Stimulated activated CD4-positive, alpha-beta T cell treated with anti-CD3 and anti-CD28 coated beads, Interleukin-12 subunit alpha, Interleukin-12 subunit beta, amount 100 ng/mL, for 4 hours (primary cell): ENCODE measurements around the gene BICRA.
"Not testable (repeated sequence)": the region's sequence is repeated elsewhere in the genome, so short reads cannot be mapped to it uniquely, and the experiment has no call there.

ENCODE experiments used
- DNase-seq: peaks from one replicate; pipeline ENCODE4 v3.0.0-alpha.2; 2020

The BICRA gene

DNA sequence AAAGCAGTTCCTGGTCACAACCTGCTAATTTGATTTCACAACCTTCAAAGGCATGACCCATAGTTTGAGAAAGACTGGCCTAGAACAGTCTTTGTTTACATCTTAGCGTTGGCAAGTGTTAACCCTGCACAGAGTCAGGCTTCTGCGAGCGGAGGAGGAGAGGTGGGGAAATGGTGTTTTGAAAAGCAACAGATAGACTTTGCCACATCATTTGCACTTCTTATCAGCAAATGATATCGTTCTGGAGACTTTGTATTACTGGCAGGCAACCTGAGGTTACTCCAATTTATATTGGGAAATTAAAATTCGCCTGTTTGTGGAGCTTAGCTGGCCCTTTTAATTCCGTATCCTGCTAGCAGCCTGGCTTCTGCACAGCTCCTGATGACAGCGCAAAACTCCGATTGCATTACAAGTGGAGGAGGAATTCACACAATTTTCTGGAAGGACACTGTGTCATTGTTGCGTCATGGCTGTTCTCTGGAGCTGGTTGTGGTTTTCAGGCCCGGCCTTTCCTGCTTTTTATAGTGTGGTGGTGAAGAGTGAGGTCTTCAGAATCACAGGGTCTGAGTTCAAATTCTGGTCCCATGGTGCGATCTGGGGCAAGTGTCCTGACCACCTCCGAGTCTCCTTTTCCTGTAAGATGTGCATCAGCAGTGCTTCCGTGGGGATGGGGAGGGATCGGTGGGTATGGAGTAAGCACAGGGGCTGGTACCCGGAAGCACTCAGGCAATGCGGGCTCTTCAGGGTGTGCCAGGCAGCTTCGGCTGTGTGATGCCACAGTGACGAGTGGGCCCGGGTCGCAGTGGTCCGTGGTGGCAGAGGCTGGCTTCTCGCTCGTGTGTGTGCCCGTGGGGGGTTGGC lies 55.2 kb downstream of the BICRA start:
- DNase-seq: no peak

DNA sequence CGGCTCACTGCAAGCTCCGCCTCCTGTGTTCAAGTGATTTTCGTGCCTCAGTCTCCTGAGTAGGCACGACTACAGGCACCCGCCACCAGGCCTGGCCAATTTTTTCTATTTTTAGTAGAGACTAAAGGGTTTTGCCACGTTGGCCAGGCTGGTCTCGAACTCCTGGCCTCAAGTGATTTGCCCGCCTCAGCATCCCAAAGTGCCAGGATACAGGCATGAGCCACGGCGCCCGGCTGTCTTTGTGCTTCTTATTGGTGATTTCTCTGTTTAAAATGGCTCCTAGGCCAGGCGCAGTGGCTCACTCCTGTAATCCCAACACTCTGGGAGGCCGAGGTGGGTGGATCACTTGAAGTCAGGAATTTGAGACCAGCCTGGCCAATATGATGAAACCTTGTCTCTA lies 59.6 kb downstream of the BICRA start:
- not testable (repeated sequence) for DNase-seq

DNA sequence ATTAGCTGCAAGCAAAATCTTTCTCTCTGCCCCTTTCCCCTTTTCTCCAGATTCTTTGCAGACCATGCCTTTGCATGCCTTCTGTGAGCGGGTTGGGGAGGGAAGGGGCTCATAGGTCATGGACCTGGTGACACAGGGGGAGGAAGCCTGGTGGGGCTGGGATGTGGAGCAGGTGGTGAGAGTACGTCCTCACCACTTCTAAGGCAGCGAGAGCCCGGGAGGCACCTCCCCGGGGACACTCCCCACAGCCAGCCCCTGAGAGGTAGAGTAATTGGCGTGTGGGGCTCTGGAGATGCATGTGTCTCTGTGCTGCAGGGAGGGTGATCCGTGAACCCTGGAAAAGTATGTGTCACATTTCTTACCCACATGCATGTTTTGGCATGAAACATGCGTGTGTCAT lies 61.8 kb downstream of the BICRA start:
- DNase-seq: no peak

DNA sequence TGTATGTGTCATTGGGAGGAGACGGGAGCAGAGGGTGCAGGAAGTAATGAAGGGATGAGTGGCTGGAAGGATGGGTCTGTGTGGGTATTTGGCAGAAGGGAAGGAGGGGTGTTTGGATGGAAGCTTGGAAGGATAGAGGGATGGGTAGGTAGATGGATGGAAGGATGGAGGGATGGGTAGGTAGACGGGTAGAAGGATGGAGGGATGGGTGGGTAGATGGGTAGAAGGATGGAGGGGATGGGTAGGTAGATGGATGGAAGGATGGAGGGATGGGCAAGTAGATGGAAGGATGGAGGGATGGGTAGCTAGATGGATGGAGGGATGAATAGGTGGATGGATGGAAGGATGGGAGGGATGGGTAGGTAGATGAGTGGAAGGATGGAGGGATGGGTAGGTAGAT lies 62.6 kb downstream of the BICRA start:
- DNase-seq: no peak

DNA sequence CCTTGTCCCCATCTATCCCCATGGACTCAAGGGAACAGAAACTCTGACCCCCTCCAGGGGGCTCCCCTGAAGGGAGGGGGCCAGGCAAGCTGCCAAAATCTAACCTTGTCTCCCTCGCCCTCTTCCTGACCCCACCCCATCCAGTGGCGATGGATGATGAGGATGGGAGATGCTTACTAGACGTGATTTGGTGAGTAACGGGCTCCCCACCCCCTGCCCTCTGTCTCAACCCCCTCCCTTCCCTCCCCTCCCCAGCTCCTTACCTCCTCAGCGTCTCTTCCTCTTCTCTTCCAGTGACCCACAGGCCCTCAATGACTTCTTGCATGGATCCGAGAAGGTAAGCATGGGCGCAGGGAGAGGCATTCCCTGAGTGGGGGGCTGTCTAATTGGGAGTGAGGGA lies 64.5 kb downstream of the BICRA start:
- DNase-seq: no peak

DNA sequence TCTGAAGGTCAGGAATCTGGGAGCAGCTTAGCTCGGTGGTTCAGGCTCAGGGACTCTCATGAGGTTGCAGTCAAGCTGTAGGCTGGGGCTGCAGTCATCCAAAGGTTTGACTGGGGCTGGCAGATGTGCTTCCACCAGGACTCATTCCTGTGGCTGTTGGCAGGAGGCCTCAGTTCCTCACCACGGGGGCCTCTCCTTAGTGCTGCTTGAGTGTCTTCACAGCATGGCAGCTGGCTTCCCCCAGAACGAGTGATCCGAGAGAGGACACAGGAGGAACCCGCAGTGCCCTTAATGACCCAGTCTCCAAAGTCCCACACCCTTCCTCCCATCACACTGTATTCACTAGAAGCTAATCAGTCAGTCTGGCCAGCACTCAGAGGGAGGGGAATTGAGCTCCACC lies 65.6 kb downstream of the BICRA start:
- DNase-seq: no peak

DNA sequence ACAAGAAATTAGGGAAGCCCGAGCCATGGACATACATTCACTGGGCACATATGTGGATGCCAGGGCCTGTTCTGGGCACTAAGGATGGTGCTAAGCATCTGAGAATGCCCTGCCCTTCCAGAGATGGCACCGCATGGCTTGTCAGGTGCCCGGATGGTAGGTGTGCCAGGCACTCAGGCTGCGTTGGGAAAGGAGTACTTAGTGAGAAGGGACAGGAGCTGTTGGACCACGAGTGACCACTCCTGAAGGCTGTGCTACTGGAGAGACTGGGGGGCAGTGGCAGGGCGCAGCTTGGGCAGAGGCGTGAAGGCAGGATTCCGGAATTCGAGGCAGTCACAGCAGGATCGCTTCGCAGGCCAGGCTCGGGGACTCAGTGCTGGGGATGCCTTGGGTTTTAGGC lies 66.3 kb downstream of the BICRA start:
- no peak for DNase-seq

DNA sequence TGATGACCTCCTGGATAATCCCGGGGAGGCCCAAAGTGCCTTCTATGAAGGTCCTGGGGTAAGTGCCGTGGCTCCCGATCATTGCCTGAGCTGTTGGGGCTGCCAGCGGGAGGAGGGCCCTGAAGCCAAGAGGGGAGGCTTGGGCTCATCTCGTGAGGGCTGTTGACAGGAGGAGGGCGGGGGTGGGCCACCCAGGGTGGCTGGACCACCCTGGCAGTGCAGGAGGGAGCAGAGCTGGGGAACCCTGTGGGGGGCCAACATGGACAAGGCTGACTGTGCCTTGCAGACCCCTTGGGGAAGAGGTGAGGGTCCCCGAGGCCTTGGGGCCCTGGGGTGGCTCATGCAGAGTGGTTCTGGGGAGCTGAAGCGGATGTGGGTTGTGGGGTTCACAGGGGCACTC lies 66.9 kb downstream of the BICRA start:
- no peak for DNase-seq

DNA sequence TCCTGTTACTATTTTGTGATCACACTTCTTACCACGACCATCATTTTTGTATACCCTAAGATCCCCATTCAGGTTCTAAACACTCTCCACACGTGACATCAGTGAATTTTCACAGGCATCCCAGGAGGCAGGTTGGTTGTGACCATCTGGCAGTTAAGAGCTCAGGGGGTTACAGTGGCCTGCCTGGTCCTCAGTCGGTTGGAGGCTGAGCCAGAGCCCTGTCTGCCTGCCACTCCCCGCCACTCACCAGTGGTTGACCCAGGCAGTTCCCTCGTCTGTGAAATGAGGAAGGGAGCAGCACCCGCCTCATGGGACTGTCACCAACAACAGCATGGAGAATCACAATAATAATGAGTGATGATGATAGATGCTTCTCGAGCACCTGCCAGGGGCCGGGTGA lies 67.9 kb downstream of the BICRA start:
- DNase-seq: no peak

DNA sequence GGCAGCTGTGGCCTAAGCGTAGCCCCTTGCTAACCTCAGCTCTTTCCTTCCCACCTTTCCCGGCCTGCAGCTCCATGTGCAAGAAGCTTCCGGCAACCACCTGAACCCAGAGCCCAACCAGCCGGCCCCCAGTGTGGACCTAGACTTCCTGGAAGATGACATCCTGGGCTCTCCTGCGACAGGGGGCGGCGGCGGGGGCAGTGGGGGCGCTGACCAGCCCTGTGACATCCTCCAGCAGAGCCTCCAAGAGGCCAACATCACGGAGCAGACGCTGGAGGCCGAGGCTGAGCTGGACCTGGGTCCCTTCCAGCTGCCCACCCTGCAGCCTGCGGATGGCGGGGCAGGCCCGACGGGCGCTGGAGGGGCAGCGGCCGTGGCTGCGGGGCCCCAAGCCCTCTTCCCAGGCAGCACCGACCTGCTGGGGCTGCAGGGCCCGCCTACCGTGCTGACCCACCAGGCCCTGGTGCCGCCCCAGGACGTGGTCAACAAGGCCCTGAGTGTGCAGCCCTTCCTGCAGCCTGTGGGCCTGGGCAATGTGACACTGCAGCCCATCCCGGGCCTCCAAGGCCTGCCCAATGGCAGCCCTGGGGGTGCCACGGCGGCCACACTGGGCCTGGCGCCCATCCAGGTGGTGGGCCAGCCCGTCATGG lies 70.4 kb downstream of the BICRA start:
- DNase-seq: no peak

DNA sequence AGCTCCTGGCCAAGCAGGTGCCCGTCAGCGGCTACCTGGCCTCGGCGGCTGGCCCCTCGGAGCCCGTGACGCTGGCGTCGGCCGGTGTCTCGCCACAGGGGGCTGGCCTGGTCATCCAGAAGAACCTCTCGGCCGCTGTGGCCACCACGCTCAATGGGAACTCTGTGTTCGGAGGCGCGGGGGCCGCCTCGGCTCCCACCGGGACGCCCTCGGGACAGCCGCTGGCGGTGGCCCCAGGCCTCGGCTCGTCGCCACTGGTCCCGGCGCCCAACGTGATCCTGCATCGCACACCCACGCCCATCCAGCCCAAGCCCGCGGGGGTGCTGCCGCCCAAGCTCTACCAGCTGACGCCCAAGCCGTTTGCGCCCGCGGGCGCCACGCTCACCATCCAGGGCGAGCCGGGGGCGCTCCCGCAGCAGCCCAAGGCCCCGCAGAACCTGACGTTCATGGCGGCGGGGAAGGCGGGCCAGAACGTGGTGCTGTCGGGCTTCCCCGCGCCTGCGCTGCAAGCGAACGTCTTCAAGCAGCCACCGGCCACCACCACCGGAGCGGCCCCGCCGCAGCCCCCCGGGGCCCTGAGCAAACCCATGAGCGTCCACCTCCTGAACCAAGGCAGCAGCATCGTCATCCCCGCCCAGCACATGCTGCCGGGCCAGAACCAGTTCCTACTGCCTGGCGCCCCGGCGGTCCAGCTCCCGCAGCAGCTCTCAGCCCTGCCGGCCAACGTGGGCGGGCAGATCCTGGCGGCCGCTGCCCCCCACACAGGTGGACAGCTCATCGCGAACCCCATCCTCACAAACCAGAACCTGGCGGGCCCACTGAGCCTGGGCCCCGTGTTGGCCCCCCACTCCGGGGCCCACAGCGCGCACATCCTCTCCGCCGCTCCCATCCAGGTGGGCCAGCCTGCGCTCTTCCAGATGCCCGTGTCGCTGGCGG lies 71.3 kb downstream of the BICRA start:
- DNase-seq: no peak

DNA sequence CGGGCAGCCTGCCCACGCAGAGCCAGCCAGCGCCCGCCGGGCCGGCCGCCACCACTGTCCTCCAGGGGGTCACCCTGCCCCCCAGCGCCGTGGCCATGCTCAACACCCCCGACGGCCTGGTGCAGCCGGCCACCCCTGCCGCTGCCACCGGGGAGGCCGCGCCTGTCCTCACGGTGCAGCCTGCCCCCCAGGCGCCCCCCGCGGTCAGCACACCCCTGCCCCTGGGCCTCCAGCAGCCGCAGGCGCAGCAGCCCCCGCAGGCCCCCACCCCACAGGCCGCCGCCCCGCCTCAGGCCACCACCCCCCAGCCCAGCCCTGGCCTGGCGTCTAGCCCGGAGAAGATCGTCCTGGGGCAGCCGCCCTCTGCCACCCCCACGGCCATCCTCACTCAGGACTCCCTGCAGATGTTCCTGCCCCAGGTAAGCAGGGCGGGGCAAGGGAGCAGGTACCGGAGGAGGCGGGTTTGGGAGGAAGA lies 72.0 kb downstream of the BICRA start:
- no peak for DNase-seq

DNA sequence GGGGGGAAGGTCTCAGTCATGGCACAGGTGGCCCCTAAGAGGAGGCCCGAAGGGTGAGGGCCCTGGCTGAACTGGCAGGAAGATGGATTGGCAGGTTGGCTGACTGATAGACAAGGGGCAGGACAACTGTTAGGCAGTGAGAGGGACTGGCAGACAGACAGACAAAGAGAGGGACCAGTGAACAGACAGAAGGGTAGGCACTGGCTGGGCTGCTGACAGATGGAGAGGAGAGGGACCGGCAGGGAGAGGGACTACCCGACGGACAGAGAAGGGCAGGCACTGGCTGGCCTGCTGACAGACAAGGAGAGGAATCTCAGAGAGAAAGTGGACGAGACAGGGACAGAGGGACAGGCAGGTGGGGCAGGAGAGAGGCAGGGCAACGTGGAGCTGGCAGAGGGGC lies 72.5 kb downstream of the BICRA start:
- DNase-seq: no peak

DNA sequence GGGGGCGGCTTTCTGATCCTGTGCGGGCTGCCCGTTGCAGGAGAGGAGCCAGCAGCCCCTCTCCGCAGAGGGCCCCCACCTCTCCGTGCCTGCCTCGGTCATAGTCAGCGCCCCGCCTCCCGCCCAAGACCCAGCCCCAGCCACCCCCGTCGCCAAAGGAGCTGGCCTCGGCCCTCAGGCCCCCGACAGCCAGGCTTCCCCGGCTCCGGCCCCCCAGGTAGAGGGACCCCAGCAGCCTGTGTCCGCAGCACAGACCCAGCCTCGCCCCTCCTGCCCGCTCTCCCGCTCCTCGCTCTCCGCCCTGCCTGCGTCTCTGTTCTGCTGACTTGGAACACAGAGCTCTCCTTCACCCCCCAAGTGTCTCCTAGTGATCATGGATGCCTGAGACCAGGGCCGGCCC lies 73.0 kb downstream of the BICRA start:
- DNase-seq: no peak

DNA sequence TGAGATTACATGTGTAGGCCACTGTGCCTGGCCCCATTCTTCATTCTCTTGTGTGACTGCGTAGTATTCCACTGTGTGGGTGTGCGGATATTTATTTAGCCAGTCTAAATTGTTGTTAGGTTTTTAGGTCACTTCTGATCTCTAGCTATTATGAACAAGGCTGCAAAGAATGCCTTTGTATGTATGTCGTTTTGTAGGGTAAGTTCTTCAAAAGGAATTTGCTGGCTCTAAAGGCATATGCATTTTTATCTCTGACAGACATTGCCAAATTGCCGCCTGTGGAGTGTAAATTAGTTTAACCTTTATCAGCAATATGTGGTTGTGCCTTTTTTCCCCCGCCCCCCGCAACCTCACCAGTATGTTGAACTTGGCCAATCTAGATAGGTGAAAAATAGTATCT lies 74.0 kb downstream of the BICRA start:
- no peak for DNase-seq

DNA sequence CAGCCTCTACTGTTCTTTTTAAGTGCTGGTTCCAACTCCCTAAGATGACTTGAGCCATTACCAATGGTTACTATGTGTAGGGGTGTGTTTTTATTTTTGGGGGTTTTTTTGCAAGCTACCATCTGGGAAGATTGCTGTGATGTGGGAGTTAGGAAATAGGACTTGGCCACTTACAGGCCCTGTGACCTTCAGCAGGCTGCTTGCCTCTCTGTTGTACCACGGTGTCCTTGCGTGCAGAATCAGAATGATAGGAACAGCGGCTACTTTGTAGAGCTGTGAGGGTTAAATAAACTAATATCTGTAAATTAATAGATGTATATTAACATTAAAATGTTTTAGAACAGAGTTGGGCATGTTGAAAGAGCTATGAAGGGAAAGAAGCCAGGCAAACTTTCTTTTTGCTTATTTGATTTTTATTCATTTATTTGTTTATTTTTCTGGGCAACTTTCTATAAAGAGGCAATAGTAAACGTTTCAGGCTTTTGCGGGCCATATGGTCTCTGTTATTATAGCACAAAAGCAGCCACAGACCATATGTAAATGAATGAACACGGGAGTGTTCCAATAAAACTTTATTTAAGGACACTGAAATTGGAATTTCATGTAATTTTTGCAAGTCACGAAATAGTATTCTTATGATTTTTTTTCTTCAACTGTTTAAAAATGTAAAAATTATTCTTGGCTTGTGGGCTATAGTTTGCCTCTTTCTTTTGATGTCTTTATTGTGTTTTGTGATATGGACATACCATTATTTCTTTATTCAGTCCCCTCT lies 77.9 kb downstream of the BICRA start:
- DNase-seq: no peak

DNA sequence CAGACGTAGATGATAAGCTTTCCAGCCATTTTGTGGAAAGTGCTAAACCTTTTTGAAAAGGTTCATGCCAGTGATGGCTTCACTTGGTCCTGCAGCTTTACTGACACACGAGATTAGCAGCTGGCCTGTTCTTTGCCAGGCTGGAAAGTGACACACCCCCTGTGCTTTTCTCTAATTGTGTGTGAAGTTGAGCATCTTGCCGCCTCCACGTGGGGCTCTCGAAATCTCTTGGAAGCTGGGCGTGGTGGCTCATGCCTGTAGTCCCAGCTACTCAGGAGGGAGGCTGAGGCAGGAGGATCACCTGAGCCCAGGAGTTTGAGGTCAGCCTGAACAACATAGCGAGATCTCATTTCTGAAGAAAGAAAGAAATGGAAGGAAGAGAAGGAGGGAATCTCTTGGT lies 79.0 kb downstream of the BICRA start:
- no peak for DNase-seq

DNA sequence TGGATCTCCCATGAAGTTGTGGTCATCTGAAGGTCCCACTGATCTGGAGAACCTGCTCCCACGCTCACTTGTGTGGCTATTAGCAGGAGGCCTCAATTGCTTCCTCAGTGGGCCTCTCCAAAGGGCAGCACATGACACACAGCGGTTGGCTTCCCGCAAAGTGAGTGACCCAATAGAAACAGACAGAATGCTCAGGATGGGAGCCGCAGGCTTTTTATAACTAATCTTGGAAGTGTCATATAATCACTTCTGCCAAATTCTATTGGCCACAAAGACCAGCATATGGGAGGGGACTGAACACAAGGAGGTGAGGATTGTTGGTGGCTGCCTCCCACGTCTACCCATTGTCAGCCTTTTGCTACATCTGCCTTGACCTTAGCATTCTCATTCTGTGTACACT lies 82.2 kb downstream of the BICRA start:
- DNase-seq: no peak

DNA sequence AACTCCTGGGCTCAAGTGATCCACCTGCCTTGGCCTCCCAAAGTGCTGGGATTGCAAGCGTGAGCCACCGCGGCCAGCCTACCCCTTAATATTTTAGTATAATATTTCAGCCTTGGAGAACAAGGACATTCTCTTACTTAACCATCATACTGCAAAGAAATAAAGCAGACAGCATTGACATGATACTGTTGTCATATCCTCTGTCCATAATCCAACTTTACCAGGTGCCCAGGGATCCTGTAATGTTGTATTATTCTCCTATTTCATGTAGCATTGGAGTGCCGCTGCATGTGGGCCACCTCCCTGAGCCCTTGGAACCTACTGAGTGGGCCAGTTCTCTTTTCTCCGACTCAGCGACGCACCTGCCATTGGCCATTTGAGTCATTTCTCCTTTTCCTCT lies 82.8 kb downstream of the BICRA start:
- DNase-seq: no peak

DNA sequence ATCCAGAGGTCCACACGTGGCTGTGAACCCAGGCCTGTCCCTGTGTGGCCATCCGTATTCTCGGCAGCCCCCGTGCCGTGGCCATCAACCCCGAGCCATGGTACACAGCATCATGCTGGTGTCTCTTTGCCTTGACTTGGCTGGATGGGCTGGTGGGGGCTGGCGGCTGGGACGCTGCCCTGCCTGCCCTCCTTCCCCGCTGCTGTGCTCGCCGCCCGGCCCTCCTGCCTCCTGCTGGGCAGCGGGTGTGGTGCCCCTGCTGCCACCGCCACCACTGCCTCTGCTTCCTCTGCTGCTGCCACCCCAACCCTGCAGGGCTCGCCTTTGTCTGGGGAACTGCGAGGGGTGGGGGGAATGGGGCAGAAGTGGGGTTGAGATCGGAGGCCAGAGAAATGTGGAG lies 84.6 kb downstream of the BICRA start:
- no peak for DNase-seq

DNA sequence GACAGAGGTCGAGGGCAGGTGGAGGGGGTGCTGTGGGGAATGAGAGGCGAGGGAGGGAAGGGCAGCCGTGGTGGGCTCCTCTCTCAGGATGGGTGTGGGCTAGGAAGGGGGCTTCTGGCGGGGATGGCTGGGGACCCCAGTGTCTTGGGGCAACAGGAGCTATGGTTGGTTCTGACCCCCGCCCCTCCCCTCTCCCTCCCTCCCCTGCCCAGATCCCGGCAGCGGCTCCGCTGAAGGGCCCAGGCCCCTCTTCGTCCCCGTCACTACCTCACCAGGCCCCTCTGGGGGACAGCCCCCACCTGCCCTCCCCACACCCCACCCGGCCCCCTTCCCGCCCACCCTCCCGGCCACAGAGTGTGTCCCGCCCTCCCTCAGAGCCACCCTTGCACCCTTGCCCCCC lies 85.0 kb downstream of the BICRA start:
- DNase-seq: no peak

DNA sequence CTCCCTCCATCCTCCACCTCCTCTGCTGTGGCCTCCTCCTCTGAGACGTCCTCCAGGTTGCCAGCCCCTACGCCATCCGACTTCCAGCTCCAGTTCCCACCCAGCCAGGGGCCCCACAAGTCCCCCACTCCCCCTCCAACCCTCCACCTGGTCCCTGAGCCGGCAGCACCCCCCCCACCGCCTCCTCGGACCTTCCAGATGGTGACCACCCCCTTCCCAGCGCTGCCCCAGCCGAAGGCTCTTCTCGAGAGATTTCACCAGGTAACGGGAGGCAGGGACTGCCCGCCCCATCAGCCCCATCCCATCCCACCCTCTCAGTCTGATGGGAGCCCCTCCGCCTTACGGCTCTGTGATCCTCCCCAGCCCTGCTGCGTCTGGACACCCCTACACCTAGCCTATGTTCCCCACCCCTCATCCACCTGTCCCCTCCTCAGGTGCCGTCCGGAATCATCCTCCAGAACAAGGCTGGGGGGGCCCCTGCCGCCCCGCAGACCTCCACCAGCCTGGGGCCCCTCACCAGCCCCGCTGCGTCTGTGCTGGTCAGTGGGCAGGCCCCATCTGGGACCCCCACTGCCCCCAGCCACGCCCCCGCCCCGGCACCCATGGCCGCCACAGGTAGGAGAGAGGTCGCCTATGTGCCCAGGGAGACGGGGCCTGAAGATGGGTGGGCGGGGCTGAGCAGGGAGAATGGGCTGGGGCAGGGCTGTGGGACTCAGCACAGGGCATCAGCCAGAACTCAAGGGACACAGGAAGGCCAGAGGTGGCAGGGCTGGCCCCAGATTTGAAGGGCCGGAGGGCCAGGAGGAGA lies 85.7 kb downstream of the BICRA start:
- no peak for DNase-seq
